HG03159 (cell line): ENCODE measurements around the gene CH25H.
"Not testable (repeated sequence)": the region's sequence is repeated elsewhere in the genome, so short reads cannot be mapped to it uniquely, and the experiment has no call there.

Source experiments
- ATAC-seq: cut with Tn5 transposase; IDR thresholded peaks from one replicate; pipeline ENCODE4 v1.9.1; 2021; ENCODE audit warnings: mild to moderate bottlenecking, moderate library complexity; ENCODE audit not compliant: unreplicated experiment

The CH25H gene

GRCh38 chr10:89202033-89202425, 5.1 kb downstream of the CH25H start:
- ATAC-seq: no peak

- no peak for ATAC-seq
These were observed 5.6 kb downstream of the CH25H start for GRCh38 chr10:89201345-89202032.

DNA sequence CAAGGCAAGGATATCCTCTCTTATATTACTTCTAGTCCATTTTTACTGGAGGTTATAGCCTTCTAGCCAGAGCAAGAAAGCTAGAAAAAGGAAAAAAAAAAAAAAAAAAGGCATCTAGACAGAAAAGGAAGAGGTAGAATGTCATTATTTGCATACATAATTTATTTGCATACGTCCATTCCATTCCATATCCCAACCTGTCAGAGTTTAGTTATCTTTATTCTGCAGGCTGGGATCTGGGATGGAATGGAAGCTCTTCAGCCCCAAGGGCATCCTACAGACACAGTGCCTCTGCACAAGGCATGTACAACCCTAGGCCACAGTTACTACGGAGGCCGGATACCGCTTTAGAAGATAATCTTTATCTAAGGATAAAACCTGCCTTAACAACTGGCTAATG, 9.6 kb downstream of the CH25H start:
- no peak for ATAC-seq

- not testable (repeated sequence) for ATAC-seq
These were observed 15.8 kb downstream of the CH25H start for GRCh38 chr10:89191301-89191700.

- no peak for ATAC-seq
These were observed 17.8 kb downstream of the CH25H start for GRCh38 chr10:89189211-89189734.

DNA sequence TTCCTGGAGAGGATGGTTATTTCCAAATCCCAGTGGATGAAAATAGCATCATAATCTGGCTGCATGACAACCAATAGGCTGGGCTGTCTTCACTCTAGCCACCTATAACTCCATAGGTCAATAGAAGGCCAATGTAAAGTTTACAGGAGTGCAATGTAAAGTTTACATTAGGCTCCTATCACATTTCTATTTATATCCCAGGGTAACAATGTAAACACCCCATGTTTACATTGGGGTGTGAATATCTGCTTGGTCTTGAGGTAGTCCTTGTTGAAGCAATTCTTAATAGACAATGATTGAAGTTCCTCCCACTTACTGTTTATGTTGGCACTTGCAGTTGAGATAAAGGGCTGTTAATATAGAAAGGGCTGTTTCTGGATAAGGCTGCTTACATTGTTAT, 21.5 kb downstream of the CH25H start:
- ATAC-seq: no peak

- no peak for ATAC-seq
These were observed 22.5 kb downstream of the CH25H start for GRCh38 chr10:89184638-89185037.

GRCh38 chr10:89183571-89183970, 23.5 kb downstream of the CH25H start:
- ATAC-seq: no peak

GRCh38 chr10:89182894-89183293, 24.2 kb downstream of the CH25H start:
- no peak for ATAC-seq

GRCh38 chr10:89175816-89176215, 31.3 kb downstream of the CH25H start:
- ATAC-seq: no peak

DNA sequence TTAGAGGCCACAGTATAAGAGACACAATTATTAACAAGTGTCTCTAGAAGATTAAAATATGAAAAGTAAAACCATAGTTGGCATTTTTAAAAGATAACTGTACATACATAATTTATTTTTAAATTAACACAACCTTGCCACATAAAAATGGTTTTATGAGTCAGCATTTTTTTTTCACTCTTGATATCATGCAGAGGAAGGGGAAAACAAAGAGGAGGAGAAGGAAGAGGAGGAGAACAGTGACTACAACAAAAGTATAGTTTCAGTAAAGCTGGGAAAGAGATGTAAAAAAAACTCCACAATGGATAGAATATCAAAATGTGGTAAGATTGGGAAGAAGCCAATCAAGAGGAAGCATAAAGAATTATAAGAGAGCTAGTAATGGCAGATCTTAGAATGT, 34.0 kb downstream of the CH25H start:
- no peak for ATAC-seq

DNA sequence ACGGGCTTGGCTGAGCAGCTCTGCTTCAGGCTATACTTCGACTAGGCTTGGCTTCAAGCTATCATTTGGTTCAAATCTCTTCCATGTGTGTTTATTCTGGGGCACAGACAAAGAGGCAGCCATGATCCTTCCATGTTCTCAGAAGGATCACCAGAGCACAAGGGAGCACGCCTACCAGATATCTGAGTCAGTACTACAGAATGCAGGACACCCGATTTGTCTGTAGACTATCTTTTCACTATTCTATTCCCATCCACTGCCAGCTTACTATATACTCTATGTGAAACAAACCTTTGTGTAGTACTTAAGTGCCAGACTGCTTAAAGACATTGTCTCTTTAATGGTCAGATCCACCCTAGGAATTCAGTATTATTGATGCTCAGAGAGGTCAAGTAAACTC, 35.1 kb downstream of the CH25H start:
- no peak for ATAC-seq

DNA sequence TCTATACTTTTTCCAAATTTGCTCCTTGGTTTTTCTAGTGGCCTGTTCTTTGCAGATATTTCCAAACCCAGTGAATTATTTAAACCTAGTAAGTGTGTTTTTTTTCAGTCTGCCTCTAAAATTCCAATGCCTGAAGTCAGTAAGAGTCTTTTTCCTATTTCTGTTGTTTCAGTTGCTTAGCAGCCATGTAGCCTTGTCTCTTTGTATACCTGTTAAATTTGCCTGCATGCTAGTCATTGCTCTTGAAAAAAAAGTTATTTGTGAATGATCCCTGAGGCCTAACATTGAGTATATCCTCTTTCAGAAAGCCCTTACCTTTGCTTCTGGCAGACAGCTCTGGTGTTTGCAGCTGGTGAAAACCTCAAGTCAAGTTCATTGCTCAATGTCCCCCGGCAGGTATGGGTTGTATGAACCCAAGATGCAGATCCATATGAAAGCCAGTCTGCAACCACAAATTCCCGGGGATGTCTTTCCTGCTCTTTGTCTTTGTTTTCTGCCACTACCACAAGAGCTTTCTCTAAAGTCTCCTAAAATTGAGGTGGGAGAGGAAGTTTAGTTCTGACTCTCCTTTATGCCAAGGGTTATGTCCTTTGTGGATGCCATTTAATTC, 35.7 kb downstream of the CH25H start:
- no peak for ATAC-seq

DNA sequence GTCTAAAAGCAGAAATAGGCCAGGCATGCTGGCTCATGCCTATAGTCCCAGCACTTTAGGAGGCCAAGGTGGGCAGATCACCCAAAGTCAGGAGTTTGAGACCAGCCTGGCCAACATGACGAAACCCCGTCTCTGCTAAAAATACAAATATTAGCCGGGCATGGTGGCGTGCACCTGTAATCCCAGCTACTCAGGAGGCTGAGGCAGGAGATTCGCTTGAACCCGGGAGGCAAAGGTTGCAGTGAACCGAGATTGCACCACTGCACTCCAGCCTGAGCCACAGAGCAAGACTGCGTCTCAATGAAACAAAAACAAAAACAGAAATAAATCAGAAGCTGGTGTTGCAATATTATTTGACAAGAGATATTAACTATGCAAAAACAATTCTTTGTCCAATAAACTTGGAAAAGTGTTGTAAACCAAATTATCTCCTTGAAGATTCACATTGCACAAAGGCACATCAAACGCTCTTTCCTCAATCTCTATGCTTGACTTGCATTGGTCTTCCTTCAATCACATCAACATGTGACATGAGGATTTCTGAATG, 38.7 kb downstream of the CH25H start:
- not testable (repeated sequence) for ATAC-seq

DNA sequence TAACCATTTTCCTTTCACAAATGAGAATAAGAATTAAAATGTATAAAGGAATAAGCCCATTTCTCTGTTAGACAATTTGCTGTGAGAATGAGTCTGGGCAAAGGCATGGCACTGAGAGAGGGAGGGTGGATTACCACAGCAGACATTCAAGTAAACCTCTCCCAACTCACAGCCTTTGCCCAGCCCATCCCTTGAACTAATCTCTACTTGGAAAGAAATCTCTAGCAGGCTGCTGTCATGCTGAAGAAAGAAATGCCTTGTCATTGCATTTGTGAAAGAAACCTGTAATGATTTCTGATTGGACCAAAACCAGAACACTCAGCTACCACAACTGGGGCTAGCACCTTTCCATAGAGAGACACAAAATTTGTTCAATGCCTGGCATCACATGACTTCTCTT, 39.2 kb downstream of the CH25H start:
- no peak for ATAC-seq

GRCh38 chr10:89165923-89166322, 41.2 kb downstream of the CH25H start:
- no peak for ATAC-seq

DNA sequence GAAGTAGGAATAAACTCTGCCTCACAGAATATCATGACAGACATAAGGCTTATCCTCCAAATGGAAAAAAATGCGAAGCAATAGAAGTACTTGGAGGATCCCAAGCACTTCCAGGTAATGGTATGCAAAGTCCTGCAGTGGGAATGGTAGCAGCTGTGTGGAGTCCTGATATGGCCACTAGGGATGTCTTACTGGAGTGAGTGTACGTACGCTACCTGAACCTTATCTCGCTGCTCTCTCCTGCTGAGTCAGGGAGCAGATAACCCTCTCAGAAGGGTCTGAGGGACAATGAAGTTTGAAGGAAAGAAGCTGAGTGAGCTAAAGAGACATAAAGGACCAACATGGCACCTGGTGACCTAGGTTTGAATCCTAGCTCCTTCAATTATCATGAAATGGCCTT, 42.2 kb downstream of the CH25H start:
- no peak for ATAC-seq

- ATAC-seq: peak; percentile 6
These were observed 43.0 kb downstream of the CH25H start for GRCh38 chr10:89164080-89164479.

DNA sequence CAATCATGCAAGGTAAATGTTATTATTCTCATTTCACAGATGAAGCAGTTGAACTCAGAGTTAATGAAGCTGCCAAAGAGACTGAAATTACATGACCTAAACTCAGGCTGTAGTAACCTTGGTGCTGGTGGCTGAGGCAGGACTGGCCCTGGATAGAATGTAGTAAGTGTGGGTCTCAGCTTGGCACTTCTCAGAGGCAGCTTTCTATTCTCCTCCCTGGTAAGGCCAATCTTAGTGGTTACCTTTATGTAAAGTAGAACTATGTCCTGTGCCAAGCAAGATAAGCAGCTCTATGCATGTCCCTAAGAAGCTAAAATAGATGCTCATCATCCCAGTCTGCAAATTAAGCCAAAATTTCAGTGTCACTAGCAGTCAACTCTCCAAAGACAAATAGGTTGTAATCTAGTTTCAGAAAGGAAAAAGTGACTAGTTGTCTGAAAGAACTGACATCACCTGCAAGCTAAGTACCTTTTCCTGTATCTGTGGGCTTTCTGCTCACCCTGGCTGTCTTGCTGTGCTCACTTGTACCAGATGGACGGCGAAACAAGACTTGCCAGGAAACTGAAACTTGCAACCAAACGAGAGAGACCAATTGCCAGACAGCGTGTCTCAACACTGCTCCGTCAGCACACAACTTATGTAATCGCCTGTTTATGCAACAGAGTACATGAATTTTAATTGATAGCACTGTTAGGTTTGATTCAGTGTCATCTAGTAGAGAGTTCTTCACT, 43.7 kb downstream of the CH25H start:
- peak; percentile 98 for ATAC-seq

DNA sequence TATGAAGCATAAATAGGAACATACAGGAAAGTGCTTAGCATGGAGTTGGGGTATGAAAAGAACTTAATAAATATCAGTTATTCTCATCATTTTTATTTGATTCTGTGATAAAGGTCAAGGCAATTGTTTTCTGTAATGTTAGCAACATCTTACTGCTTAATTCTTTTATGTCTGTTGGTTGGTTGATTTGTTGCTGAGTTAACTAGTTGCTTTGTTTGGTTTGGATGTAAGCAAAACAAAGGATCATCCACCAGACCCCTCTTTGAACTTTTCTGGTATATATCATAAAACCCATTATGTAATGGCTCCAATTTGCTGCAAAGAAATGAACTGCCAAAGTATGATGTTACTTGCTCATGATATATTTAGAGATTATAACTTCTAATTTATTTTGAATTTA, 44.5 kb downstream of the CH25H start:
- no peak for ATAC-seq

GRCh38 chr10:89160339-89160738, 46.8 kb downstream of the CH25H start:
- ATAC-seq: no peak

GRCh38 chr10:89159761-89160160, 47.4 kb downstream of the CH25H start:
- ATAC-seq: no peak
